K562 (cell line): Measurements from ENCODE around the gene CENPE. TPM values are rescaled to one million over a fixed set of nuclear protein-coding genes. Genes with fewer than 3 reads are reported as not detected.
A peak's percentile ranks its signal among the peaks of the same experiment; 100 is the strongest.

ENCODE experiments used
- ARID2 ChIP-seq: fragments of 450-650 bp; IDR thresholded peaks from 2 replicates; pipeline ENCODE4 v1.6.1; 2017; ENCODE audit warnings: antibody characterized with exemption, mild to moderate bottlenecking
- CREM ChIP-seq: IDR thresholded peaks from 2 replicates; pipeline ENCODE4 v1.6.1; 2014; ENCODE audit warnings: antibody characterized with exemption, low read depth
- E2F6 ChIP-seq, 2 experiments: IDR thresholded peaks; 2 replicates each; pipeline ENCODE4 v1.6.1; 2011; ENCODE audit warnings: borderline replicate concordance in 1 of 2, control low read depth in 1 of 2, low read depth in 1 of 2, low read length in 1 of 2, mild to moderate bottlenecking in 1 of 2, mixed read lengths in 1 of 2, moderate library complexity in 1 of 2; ENCODE audit not compliant: insufficient read depth in 1 of 2, insufficient read length in 1 of 2, poor library complexity in 1 of 2, severe bottlenecking in 1 of 2; ENCODE audit errors: extremely low read depth in 1 of 2
- KAT7 ChIP-seq: sonication (generic); formaldehyde crosslinking; IDR thresholded peaks from 2 replicates; pipeline ENCODE4 v1.8.0; 2022; ENCODE audit warnings: missing genetic modification reagents, mild to moderate bottlenecking, borderline replicate concordance
- NKRF ChIP-seq: fragments of 450-650 bp; IDR thresholded peaks from 2 replicates; pipeline ENCODE4 v1.6.1; 2016; ENCODE audit warnings: borderline replicate concordance
- REST ChIP-seq, 2 experiments: fragments of 450-650 bp; formaldehyde crosslinking in 1 of 2; IDR thresholded peaks; 2 replicates each; pipeline versions ENCODE4 v1.4.0 to v1.6.1; 2014 to 2020; ENCODE audit warnings: mild to moderate bottlenecking in 2 of 2, borderline replicate concordance in 1 of 2, low read depth in 1 of 2
- RUNX1 ChIP-seq: sonication (generic); IDR thresholded peaks from 2 replicates; pipeline ENCODE4 v1.6.1; 2016; ENCODE audit warnings: antibody characterized with exemption, low read depth
- SMAD2 ChIP-seq: fragments of 150-350 bp; IDR thresholded peaks from 2 replicates; pipeline ENCODE4 v1.6.1; 2014; ENCODE audit warnings: low read depth, mild to moderate bottlenecking, low read length
- SMC3 ChIP-seq: conservative IDR thresholded peaks from 2 replicates; pipeline ENCODE4 v1.6.1; 2011; ENCODE audit warnings: low read depth, low read length, improper control_type of control experiment; ENCODE audit not compliant: insufficient read depth
- ZBTB43 ChIP-seq: sonication (generic); formaldehyde crosslinking; IDR thresholded peaks from 2 replicates; pipeline ENCODE4 v1.8.0; 2023; ENCODE audit warnings: mild to moderate bottlenecking, missing genetic modification reagents
- ZBTB7A ChIP-seq: IDR thresholded peaks from 2 replicates; pipeline ENCODE4 v1.6.1; 2011; ENCODE audit warnings: low read depth, mild to moderate bottlenecking, low read length, moderate library complexity, borderline replicate concordance; ENCODE audit not compliant: control insufficient read depth
- ZC3H8 ChIP-seq: fragments of 450-650 bp; IDR thresholded peaks from 2 replicates; pipeline ENCODE4 v1.6.1; 2017
- ZNF280B ChIP-seq: fragments of 250-450 bp; sonication (Bioruptor Pico); IDR thresholded peaks from 2 replicates; pipeline ENCODE4 v1.5.1; 2021; ENCODE audit warnings: mild to moderate bottlenecking
- polyA plus RNA-seq, 8 experiments: library from polyadenylated mRNA; depleted of rRNA in 4 of 8; stranded (reverse) in 5 of 8; unstranded in 3 of 8; fragments of >200 nt; fragmentation: Nextera tagmentation in 2 of 8; fragmentation: Illumina TruSeq in 1 of 8; extraction: Ambion mirVana in 2 of 8; extraction: Trizol in 1 of 8; gene quantifications; 2 replicates each; pipeline versions ENCODE4 v1.2.1 to v1.2.3, GENCODE V29; 2011 to 2014; ENCODE audit warnings: inconsistent platforms in 1 of 8, missing spikeins in 1 of 8
- total RNA-seq, 7 experiments: library from RNA; depleted of rRNA in 6 of 7; stranded (reverse); fragments of >200 nt in 6 of 7; fragmentation: Illumina TruSeq in 2 of 7; extraction: Trizol in 2 of 7; gene quantifications; 2 replicates each; pipeline versions ENCODE4 v1.2.1 to v1.2.3, GENCODE V29; 2011 to 2021; ENCODE audit warnings: low replicate concordance in 1 of 7

Gene CENPE
- total and polyA plus RNA-seq, 9 of the 15 experiments (the other 6 are each of a cell fraction or from before 2014, with no cell fraction given): 9.9 to 53.2 (median 27.4) TPM

- peak; percentile 29 to 71 for TF ChIP-seq E2F6 (IDR thresholded peaks at IDR 0.05; ENCODE audit: borderline replicate concordance in 1 of 2, extremely low read depth in 1 of 2, insufficient read depth in 1 of 2, insufficient read length in 1 of 2, low read depth in 1 of 2, low read length in 1 of 2, poor library complexity in 1 of 2, severe bottlenecking in 1 of 2)
- TF ChIP-seq NKRF: no peak
- no peak for TF ChIP-seq KAT7 (CRISPR knock-in tag)
- no peak for TF ChIP-seq ZBTB7A
- TF ChIP-seq ZNF280B (CRISPR knock-in tag): no peak
- TF ChIP-seq REST (IDR thresholded peaks at IDR 0.05; ENCODE audit: borderline replicate concordance): peak; percentile 53; the same call in 1 of the 2 replicates
- no peak for TF ChIP-seq REST (CRISPR knock-in tag; IDR thresholded peaks at IDR 0.05; ENCODE audit: low read depth)
- TF ChIP-seq CREM: 0 out of 2 replicates have a peak, but pooled peaks have one; percentile 9
- no peak for TF ChIP-seq SMAD2
- TF ChIP-seq ARID2: no peak
- TF ChIP-seq ZBTB43 (CRISPR knock-in tag): no peak
- no peak for TF ChIP-seq RUNX1
- TF ChIP-seq SMC3: no peak
- TF ChIP-seq ZC3H8: no peak
Observed at GRCh38 chr4:103207673-103208072, 9.5 kb upstream of the CENPE start (continued).
